Measurements from ENCODE around the gene RDH13. TPM values are rescaled to one million over a fixed set of nuclear protein-coding genes. Genes with fewer than 3 reads are reported as not detected.

The RDH13 gene
- total RNA-seq, 1 donor from 2014 or later: 37.9 TPM

DNA sequence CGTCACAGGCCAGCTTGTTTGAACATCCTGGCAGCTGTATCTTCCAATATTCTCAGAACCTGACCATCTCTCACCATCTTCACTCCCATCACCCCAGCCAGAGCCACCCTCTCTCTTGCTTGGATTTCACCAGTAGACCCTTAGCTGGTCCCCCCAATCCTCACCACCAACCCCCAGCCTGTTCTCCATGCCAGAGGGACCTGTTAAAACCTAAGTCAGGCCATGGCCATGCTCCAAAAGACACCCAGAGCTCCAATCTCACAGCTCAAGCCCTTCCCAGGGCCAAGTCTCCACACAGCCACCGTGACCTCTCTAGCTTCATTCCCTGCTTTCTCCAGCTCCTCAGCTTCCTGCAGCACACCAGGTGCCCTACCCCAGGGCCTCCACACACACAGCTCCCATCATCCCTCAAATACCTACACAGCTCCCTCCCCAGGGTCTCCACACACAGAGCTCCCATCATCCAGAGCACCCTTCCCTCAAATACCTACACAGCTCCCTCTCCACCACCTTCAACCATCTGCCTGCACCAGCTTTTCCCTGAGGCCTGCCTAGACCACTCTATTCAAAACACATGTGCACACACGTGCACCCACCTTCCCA, 26.5 kb upstream of the RDH13 start:
- TF ChIP-seq CTCF (conservative IDR thresholded peaks at IDR 0.05): no peak
- Mint-ChIP-seq H3K27me3 (peaks cover 35% of the 10 kb centered on the region), H3K9me3 (no peaks in the 10 kb centered on the region), H3K36me3 (peaks cover 5% of the 10 kb centered on the region), H3K4me3 (peak overlapping the region; percentile 14), H3K4me1 (ENCODE audit: unreplicated experiment) (peaks cover 22% of the 10 kb centered on the region), H3K27ac (peak overlapping the region; percentile 15)
- no peak for DNase-seq (ENCODE audit: extremely low spot score, unreplicated experiment)

DNA sequence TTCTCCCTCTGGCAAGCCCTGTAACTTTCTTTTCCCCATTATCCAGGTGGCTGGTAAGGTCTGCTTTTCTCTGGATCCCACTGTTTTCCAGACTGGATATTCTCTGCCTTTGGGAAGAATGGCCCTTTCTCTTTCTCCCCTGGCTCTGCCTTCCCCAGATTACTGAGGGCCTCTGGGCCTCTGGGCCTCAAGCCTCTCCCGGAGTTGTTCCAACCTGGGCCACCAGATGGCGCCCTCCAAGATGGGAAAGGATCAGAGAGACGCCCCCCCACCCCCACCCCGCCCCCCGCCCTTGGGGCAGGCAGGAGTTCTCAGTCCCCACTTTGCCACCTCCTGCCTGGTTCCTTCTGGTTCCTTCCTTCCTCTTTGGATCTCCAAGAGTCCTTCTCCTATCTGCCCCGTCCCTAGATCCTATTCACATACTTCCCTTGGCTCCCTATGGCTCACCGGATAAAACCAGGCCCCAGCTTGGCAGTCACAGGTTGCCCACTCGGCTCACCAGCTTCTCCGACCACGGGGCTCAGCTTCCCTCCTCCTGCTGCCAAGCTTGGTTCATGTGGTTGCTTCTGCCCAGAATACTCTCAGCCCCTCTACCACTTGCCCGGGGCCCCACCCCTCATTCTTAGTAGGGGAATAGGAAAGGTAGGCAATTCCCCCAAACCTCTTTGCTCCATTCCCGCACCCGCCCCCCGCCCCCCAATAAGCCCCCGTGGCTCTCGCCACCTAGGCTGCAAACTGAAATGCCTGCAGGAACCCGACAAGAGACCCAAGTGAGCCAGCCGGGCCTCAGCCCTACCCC, 25.8 kb upstream of the RDH13 start:
- TF ChIP-seq CTCF (conservative IDR thresholded peaks at IDR 0.05): peak; percentile 98
- no peaks in the 10 kb centered on the region for H3K9me3 Mint-ChIP-seq
- H3K27me3 Mint-ChIP-seq: peaks cover 42% of the 10 kb centered on the region
- DNase-seq (ENCODE audit: extremely low spot score, unreplicated experiment): no peak
- H3K36me3 Mint-ChIP-seq: peaks cover 5% of the 10 kb centered on the region
- H3K4me3 Mint-ChIP-seq: peak overlapping the region; percentile 88
- peak overlapping the region; percentile 87 for H3K27ac Mint-ChIP-seq
- H3K4me1 Mint-ChIP-seq (ENCODE audit: unreplicated experiment): peaks cover 22% of the 10 kb centered on the region

DNA sequence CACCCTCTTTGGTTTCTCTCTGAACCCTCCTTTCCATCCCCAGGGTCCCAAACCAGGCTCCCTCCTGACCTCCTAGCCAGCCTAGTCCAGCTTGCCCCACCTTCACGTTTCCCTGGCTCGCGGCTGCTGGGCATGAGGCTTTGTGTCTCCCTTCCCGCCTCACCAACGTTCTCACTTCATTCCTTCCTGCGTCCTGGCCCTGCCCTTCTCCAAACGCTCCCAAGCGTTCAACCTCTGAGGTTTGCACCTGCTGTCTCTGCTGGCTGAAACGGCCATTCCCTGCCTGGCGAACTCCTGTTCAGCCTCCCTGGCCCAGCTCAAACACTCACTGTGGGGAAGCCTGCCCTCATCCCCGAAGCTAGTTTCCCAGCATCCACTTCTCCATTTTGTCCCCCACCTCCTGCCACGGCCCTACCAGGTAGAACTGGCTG, 25.1 kb upstream of the RDH13 start:
- TF ChIP-seq CTCF (conservative IDR thresholded peaks at IDR 0.05): no peak
- Mint-ChIP-seq H3K36me3 (peaks cover 5% of the 10 kb centered on the region), H3K27me3 (peaks cover 45% of the 10 kb centered on the region), H3K4me3 (peak overlapping the region; percentile 88), H3K4me1 (ENCODE audit: unreplicated experiment) (peaks cover 22% of the 10 kb centered on the region), H3K27ac (peak overlapping the region; percentile 87), H3K9me3 (no peaks in the 10 kb centered on the region)
- no peak for DNase-seq (ENCODE audit: extremely low spot score, unreplicated experiment)

GRCh38 chr19:55087542-55087901, 24.6 kb upstream of the RDH13 start:
- H3K4me1 Mint-ChIP-seq (ENCODE audit: unreplicated experiment): peaks cover 22% of the 10 kb centered on the region
- peaks cover 50% of the 10 kb centered on the region for H3K27me3 Mint-ChIP-seq
- peak overlapping the region; percentile 16 for H3K27ac Mint-ChIP-seq
- H3K4me3 Mint-ChIP-seq: peak overlapping the region; percentile 88
- no peaks in the 10 kb centered on the region for H3K9me3 Mint-ChIP-seq
- DNase-seq (ENCODE audit: extremely low spot score, unreplicated experiment): no peak
- no peak for TF ChIP-seq CTCF (conservative IDR thresholded peaks at IDR 0.05)
- H3K36me3 Mint-ChIP-seq: peaks cover 8% of the 10 kb centered on the region

- Mint-ChIP-seq H3K4me3 (peak overlapping the region; percentile 88), H3K9me3 (no peaks in the 10 kb centered on the region), H3K27ac (peak overlapping the region; percentile 16), H3K27me3 (peaks cover 53% of the 10 kb centered on the region), H3K36me3 (peaks cover 9% of the 10 kb centered on the region), H3K4me1 (ENCODE audit: unreplicated experiment) (peaks cover 22% of the 10 kb centered on the region)
- TF ChIP-seq CTCF (conservative IDR thresholded peaks at IDR 0.05): no peak
- peak; percentile 89 for DNase-seq (ENCODE audit: extremely low spot score, unreplicated experiment)
Measured at GRCh38 chr19:55086730-55087541, 24.0 kb upstream of the RDH13 start.
